Measurements from ENCODE around the gene OMA1. TPM values are rescaled to one million over a fixed set of nuclear protein-coding genes. Genes with fewer than 3 reads are reported as not detected.

Gene OMA1
- total RNA-seq: 134 TPM

GRCh38 chr1:58546520-58547308 is at the start of gene OMA1:
Gene OMA1 (minus strand): TSS chr1:58546726. CDS start chr1:58539294, 7,432 bp downstream.
- peak within 1 kb of the TSS; percentile 85 to 92 (median 91) for H3K9ac ChIP-seq (ENCODE audit: low read depth in 1 of 3, low read length in 3 of 3)
- peaks cover 6 to 15% (median 6%) of the 10 kb centered on the region in 3 donors for H3K4me1 ChIP-seq (ENCODE audit: control insufficient read depth in 3 of 3, insufficient read depth in 3 of 3, low read length in 3 of 3)
- H3K27me3 ChIP-seq (ENCODE audit: control insufficient read depth in 3 of 3, insufficient read depth in 3 of 3, low read length in 3 of 3): no peaks in the 10 kb centered on the region
- H3K9me3 ChIP-seq (ENCODE audit: control insufficient read depth in 3 of 3, low read length in 3 of 3): no peaks in the 10 kb centered on the region
- H3K36me3 ChIP-seq (ENCODE audit: control insufficient read depth in 3 of 3, insufficient read depth in 3 of 3, low read length in 3 of 3): no peaks in the 10 kb centered on the region
- peak within 1 kb of the TSS; percentile 96 for H3K27ac ChIP-seq (ENCODE audit: low read depth, low read length)
- peak within 1 kb of the TSS; percentile 71 to 82 (median 74) for H3K4me3 ChIP-seq (ENCODE audit: low read length in 3 of 3)

- H3K9me3 ChIP-seq (ENCODE audit: control insufficient read depth in 3 of 3, low read length in 3 of 3): no peaks in the 10 kb centered on the region
- H3K36me3 ChIP-seq (ENCODE audit: control insufficient read depth in 3 of 3, insufficient read depth in 3 of 3, low read length in 3 of 3): no peaks in the 10 kb centered on the region
- H3K27ac ChIP-seq (ENCODE audit: low read depth, low read length): no peak overlapping the region
- no peak overlapping the region for H3K4me3 ChIP-seq (ENCODE audit: low read length in 3 of 3)
- H3K9ac ChIP-seq (ENCODE audit: low read depth in 1 of 3, low read length in 3 of 3): no peak overlapping the region
- peaks cover 3 to 20% (median 7%) of the 10 kb centered on the region in 3 donors for H3K4me1 ChIP-seq (ENCODE audit: control insufficient read depth in 3 of 3, insufficient read depth in 3 of 3, low read length in 3 of 3)
- H3K27me3 ChIP-seq (ENCODE audit: control insufficient read depth in 3 of 3, insufficient read depth in 3 of 3, low read length in 3 of 3): no peaks in the 10 kb centered on the region
Observed at GRCh38 chr1:58594546-58594945, 48.0 kb upstream of the OMA1 start.

GRCh38 chr1:58592522-58593134 is 46.1 kb upstream of the OMA1 start:
- Histone ChIP-seq H3K36me3 (ENCODE audit: control insufficient read depth in 3 of 3, insufficient read depth in 3 of 3, low read length in 3 of 3) (no peaks in the 10 kb centered on the region), H3K27me3 (ENCODE audit: control insufficient read depth in 3 of 3, insufficient read depth in 3 of 3, low read length in 3 of 3) (no peaks in the 10 kb centered on the region), H3K9ac (ENCODE audit: low read depth in 1 of 3, low read length in 3 of 3) (no peak overlapping the region), H3K9me3 (ENCODE audit: control insufficient read depth in 3 of 3, low read length in 3 of 3) (no peaks in the 10 kb centered on the region), H3K4me1 (ENCODE audit: control insufficient read depth in 3 of 3, insufficient read depth in 3 of 3, low read length in 3 of 3) (peaks cover 3 to 20% (median 7%) of the 10 kb centered on the region in 3 donors), H3K4me3 (ENCODE audit: low read length in 3 of 3) (no peak overlapping the region), H3K27ac (ENCODE audit: low read depth, low read length) (no peak overlapping the region)

- Histone ChIP-seq H3K9ac (ENCODE audit: low read depth in 1 of 3, low read length in 3 of 3) (no peak overlapping the region), H3K36me3 (ENCODE audit: control insufficient read depth in 3 of 3, insufficient read depth in 3 of 3, low read length in 3 of 3) (no peaks in the 10 kb centered on the region), H3K27ac (ENCODE audit: low read depth, low read length) (no peak overlapping the region), H3K9me3 (ENCODE audit: control insufficient read depth in 3 of 3, low read length in 3 of 3) (no peaks in the 10 kb centered on the region), H3K27me3 (ENCODE audit: control insufficient read depth in 3 of 3, insufficient read depth in 3 of 3, low read length in 3 of 3) (no peaks in the 10 kb centered on the region), H3K4me1 (ENCODE audit: control insufficient read depth in 3 of 3, insufficient read depth in 3 of 3, low read length in 3 of 3) (peaks cover 3 to 19% (median 7%) of the 10 kb centered on the region in 3 donors), H3K4me3 (ENCODE audit: low read length in 3 of 3) (no peak overlapping the region)
Observed at GRCh38 chr1:58591806-58592205, 45.3 kb upstream of the OMA1 start.

DNA sequence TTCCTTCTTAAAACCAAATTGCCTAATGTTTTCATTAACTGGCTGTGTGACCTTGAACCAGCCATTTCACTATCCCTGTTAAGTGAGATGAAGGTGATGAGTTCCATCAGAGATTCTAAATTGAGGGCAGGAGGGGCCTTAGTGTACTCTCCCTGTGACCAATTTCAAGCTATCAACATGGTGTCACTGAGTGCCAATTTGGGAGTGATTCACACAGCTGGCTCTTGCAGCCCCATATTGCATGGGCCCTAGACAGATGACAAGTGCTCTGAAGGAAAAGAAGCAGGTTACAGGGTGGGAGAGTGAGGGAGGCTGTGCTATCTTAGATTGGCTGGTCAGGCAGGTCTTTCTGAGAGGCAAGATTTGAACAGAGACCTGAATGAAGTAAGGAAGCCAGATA is 43.5 kb upstream of the OMA1 start:
- no peaks in the 10 kb centered on the region for H3K9me3 ChIP-seq (ENCODE audit: control insufficient read depth in 3 of 3, low read length in 3 of 3)
- H3K27me3 ChIP-seq (ENCODE audit: control insufficient read depth in 3 of 3, insufficient read depth in 3 of 3, low read length in 3 of 3): peaks cover 0 to 3% (median 0%) of the 10 kb centered on the region in 3 donors
- H3K9ac ChIP-seq (ENCODE audit: low read depth in 1 of 3, low read length in 3 of 3): no peak overlapping the region
- H3K4me3 ChIP-seq (ENCODE audit: low read length in 3 of 3): no peak overlapping the region
- no peaks in the 10 kb centered on the region for H3K36me3 ChIP-seq (ENCODE audit: control insufficient read depth in 3 of 3, insufficient read depth in 3 of 3, low read length in 3 of 3)
- H3K4me1 ChIP-seq (ENCODE audit: control insufficient read depth in 3 of 3, insufficient read depth in 3 of 3, low read length in 3 of 3): peaks cover 3 to 15% (median 7%) of the 10 kb centered on the region in 3 donors
- H3K27ac ChIP-seq (ENCODE audit: low read depth, low read length): no peak overlapping the region

- Histone ChIP-seq H3K9ac (ENCODE audit: low read depth in 1 of 3, low read length in 3 of 3) (no peak overlapping the region), H3K4me3 (ENCODE audit: low read length in 3 of 3) (no peak overlapping the region), H3K36me3 (ENCODE audit: control insufficient read depth in 3 of 3, insufficient read depth in 3 of 3, low read length in 3 of 3) (no peaks in the 10 kb centered on the region), H3K27me3 (ENCODE audit: control insufficient read depth in 3 of 3, insufficient read depth in 3 of 3, low read length in 3 of 3) (peaks cover 0 to 3% (median 0%) of the 10 kb centered on the region in 3 donors), H3K9me3 (ENCODE audit: control insufficient read depth in 3 of 3, low read length in 3 of 3) (no peaks in the 10 kb centered on the region), H3K27ac (ENCODE audit: low read depth, low read length) (no peak overlapping the region), H3K4me1 (ENCODE audit: control insufficient read depth in 3 of 3, insufficient read depth in 3 of 3, low read length in 3 of 3) (peaks cover 7 to 25% (median 11%) of the 10 kb centered on the region in 3 donors)
Observed at GRCh38 chr1:58588396-58588795, 41.9 kb upstream of the OMA1 start.

GRCh38 chr1:58587667-58588066 is 41.1 kb upstream of the OMA1 start:
- Histone ChIP-seq H3K4me3 (ENCODE audit: low read length in 3 of 3) (no peak overlapping the region), H3K4me1 (ENCODE audit: control insufficient read depth in 3 of 3, insufficient read depth in 3 of 3, low read length in 3 of 3) (peaks cover 4 to 22% (median 7%) of the 10 kb centered on the region in 3 donors), H3K9ac (ENCODE audit: low read depth in 1 of 3, low read length in 3 of 3) (no peak overlapping the region), H3K9me3 (ENCODE audit: control insufficient read depth in 3 of 3, low read length in 3 of 3) (no peaks in the 10 kb centered on the region), H3K27ac (ENCODE audit: low read depth, low read length) (no peak overlapping the region), H3K36me3 (ENCODE audit: control insufficient read depth in 3 of 3, insufficient read depth in 3 of 3, low read length in 3 of 3) (no peaks in the 10 kb centered on the region), H3K27me3 (ENCODE audit: control insufficient read depth in 3 of 3, insufficient read depth in 3 of 3, low read length in 3 of 3) (peaks cover 0 to 3% (median 0%) of the 10 kb centered on the region in 3 donors)

DNA sequence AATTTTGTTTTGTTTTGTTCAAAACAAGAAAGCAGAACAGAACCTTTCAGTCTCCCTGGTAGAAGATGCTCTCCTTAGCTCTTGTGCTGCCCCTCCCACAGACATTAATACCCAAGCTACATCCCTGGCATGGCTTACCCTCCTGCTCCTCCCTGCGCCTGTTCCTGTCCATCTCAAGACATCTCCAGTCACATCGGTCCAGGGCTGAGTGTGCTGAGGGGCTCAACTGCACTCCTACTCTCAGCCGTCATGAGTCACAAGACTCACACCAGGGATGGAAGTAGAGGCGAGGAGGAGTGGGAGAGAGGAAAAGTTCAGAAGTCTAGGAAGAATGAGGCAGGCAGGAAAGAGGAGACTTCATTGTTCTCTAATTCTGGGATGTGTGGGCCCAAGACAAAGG is 39.7 kb upstream of the OMA1 start:
- Histone ChIP-seq H3K4me3 (ENCODE audit: low read length in 3 of 3) (no peak overlapping the region), H3K9me3 (ENCODE audit: control insufficient read depth in 3 of 3, low read length in 3 of 3) (no peaks in the 10 kb centered on the region), H3K27ac (ENCODE audit: low read depth, low read length) (no peak overlapping the region), H3K36me3 (ENCODE audit: control insufficient read depth in 3 of 3, insufficient read depth in 3 of 3, low read length in 3 of 3) (no peaks in the 10 kb centered on the region), H3K9ac (ENCODE audit: low read depth in 1 of 3, low read length in 3 of 3) (no peak overlapping the region), H3K4me1 (ENCODE audit: control insufficient read depth in 3 of 3, insufficient read depth in 3 of 3, low read length in 3 of 3) (peaks cover 0 to 10% (median 7%) of the 10 kb centered on the region in 3 donors), H3K27me3 (ENCODE audit: control insufficient read depth in 3 of 3, insufficient read depth in 3 of 3, low read length in 3 of 3) (peaks cover 0 to 3% (median 0%) of the 10 kb centered on the region in 3 donors)

DNA sequence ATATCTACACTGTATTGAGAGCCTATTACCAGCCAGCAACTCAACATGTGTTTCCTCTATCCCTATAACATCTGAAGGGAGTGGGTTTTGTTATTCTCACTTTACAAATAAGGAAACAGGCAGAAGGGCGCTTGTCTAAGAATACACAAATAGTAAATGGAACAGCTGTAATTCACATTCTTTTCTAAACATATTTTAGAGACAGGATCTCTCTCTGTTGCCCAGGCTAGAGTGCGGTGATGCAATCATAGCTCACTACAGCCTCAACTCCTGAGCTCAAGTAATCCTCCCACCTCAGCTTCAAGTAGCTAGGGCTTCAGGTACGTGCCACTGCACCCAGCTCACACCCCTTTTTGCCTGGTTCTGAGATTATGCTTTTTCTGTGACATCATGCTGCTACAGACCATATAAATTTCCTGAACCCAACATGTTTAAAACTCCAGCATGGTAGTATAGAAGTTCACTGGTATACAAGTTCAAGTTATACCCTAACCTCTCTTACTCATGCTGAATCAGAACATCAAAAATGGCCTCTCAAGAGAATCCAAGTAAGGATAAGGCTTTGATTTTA is 39.1 kb upstream of the OMA1 start:
- H3K36me3 ChIP-seq (ENCODE audit: control insufficient read depth in 3 of 3, insufficient read depth in 3 of 3, low read length in 3 of 3): no peaks in the 10 kb centered on the region
- no peak overlapping the region for H3K9ac ChIP-seq (ENCODE audit: low read depth in 1 of 3, low read length in 3 of 3)
- peak overlapping the region; percentile 6 for H3K27ac ChIP-seq (ENCODE audit: low read depth, low read length)
- no peaks in the 10 kb centered on the region for H3K9me3 ChIP-seq (ENCODE audit: control insufficient read depth in 3 of 3, low read length in 3 of 3)
- peaks cover 0 to 10% (median 7%) of the 10 kb centered on the region in 3 donors for H3K4me1 ChIP-seq (ENCODE audit: control insufficient read depth in 3 of 3, insufficient read depth in 3 of 3, low read length in 3 of 3)
- H3K4me3 ChIP-seq (ENCODE audit: low read length in 3 of 3): no peak overlapping the region
- peaks cover 0 to 3% (median 0%) of the 10 kb centered on the region in 3 donors for H3K27me3 ChIP-seq (ENCODE audit: control insufficient read depth in 3 of 3, insufficient read depth in 3 of 3, low read length in 3 of 3)

DNA sequence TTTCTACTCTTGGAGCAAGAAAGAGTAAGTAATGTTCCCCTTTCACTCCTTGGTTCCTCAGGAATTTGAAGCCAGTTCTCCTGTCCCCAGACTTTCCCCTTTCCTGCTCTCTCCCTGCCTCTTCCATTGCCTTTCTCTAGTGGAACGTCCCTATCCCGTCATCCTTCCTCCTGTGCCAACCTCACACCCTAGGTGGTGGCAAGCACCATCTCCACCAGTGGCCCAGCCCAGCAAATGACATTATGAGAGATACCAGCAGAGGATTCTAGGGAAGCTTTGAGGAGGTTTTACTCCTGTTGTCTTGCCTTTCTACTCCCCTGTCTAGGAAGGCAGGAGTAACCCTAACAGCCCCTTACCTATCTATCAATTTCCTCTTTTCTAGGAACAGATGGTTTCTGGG is 38.6 kb upstream of the OMA1 start:
- H3K27ac ChIP-seq (ENCODE audit: low read depth, low read length): peak overlapping the region; percentile 6
- H3K9ac ChIP-seq (ENCODE audit: low read depth in 1 of 3, low read length in 3 of 3): no peak overlapping the region
- peaks cover 0 to 3% (median 0%) of the 10 kb centered on the region in 3 donors for H3K27me3 ChIP-seq (ENCODE audit: control insufficient read depth in 3 of 3, insufficient read depth in 3 of 3, low read length in 3 of 3)
- no peaks in the 10 kb centered on the region for H3K36me3 ChIP-seq (ENCODE audit: control insufficient read depth in 3 of 3, insufficient read depth in 3 of 3, low read length in 3 of 3)
- no peaks in the 10 kb centered on the region for H3K9me3 ChIP-seq (ENCODE audit: control insufficient read depth in 3 of 3, low read length in 3 of 3)
- no peak overlapping the region for H3K4me3 ChIP-seq (ENCODE audit: low read length in 3 of 3)
- H3K4me1 ChIP-seq (ENCODE audit: control insufficient read depth in 3 of 3, insufficient read depth in 3 of 3, low read length in 3 of 3): peaks cover 0 to 10% (median 7%) of the 10 kb centered on the region in 3 donors

All from skeletal muscle tissue (tissue), 4 donors.